HG03575 (cell line): ENCODE data around the gene COASY.
"Not testable (repeated sequence)": the region's sequence is repeated elsewhere in the genome, so short reads cannot be mapped to it uniquely, and the experiment has no call there.

Experiments
- ATAC-seq: cut with Tn5 transposase; IDR thresholded peaks from one replicate; pipeline ENCODE4 v1.9.1; 2021; ENCODE audit not compliant: unreplicated experiment, insufficient number of reproducible peaks, low FRiP score; ENCODE audit errors: extremely low read depth

COASY gene

GRCh38 chr17:42529061-42529460, 32.9 kb upstream of the COASY start:
- no peak for ATAC-seq

GRCh38 chr17:42530952-42531454, 30.9 kb upstream of the COASY start:
- no peak for ATAC-seq

DNA sequence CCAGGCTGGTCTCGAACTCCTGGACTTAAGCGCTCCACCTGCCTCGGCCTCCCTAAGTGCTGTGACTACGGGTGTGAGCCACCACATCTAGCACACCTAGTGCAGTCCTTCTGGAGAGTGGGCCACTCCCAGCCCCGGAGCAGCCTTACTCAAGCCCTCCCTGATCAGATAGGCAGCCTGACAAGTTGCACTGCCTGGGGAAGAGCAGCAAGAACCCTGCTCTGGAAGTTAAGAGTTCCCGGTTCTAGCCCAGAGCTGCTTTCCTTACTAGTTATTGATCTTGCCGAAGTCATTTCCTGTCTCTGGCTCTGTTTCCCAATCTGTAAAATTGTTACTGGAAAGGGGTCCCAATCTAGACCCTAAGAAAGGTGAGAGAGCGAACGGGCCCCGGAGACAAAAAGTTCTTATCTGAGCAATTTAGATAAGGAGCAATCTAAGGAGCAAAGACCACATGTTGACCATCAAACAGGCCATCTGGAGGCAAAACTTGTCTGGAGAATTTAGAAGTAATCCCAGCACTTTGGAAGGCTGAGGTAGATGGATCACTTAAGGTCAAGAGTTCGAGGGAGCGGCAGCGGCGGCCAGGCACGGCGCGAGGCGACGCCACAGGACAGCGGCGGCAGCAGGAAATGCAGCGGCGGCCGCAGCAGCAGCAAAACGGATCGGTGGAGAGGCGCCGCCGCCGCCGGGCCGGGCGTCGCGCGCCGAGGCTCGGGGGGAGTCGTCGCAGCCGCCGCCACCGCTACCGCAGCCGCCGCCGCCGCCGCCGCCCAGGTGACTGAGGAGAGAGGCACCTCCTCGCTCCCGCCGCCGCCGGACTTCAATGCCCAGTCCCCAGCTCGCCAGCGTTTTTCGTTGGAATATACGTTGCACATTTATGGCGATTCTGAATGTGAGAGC, 30.2 kb upstream of the COASY start:
- no peak for ATAC-seq

- no peak for ATAC-seq
These were observed 26.5 kb upstream of the COASY start for GRCh38 chr17:42535155-42536047.

- no peak for ATAC-seq
These were observed 25.9 kb upstream of the COASY start, which contains the start of gene NAGLU for GRCh38 chr17:42536048-42536371. TSS of gene NAGLU (plus strand) at chr17:42536241. CDS start at chr17:42536273, 32 bp downstream.

- no peak for ATAC-seq
These were observed 25.4 kb upstream of the COASY start for GRCh38 chr17:42536372-42537155.

- no peak for ATAC-seq
These were observed 24.7 kb upstream of the COASY start for GRCh38 chr17:42537156-42537805.

DNA sequence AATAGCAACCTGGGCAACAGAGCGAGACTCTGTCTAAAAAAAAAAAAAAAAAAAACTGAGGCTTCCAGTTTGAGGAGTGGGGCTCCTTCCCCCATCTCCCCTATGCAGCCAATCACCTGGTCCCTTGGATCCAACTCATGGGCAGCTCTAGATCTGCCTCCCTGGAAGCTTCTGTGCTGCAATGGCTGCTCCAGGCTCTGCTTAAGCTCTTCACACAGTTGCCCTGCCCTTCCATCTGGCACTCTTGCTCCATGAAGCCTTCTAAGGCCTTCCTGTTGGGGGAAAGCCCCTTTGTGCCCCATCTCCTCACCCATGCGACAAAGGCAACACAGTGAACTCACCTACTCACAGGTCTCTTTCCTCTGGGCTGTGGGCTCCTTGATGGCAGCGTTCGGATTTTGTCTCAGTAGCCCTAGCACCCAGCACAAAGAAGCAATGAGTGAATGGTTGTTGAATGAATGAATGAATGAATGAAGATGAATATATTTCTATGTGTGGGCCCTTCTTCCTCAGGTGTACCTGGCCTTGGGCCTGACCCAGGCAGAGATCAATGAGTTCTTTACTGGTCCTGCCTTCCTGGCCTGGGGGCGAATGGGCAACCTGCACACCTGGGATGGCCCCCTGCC, 24.0 kb upstream of the COASY start:
- ATAC-seq: no peak

GRCh38 chr17:42538482-42538881, 23.5 kb upstream of the COASY start:
- ATAC-seq: no peak

DNA sequence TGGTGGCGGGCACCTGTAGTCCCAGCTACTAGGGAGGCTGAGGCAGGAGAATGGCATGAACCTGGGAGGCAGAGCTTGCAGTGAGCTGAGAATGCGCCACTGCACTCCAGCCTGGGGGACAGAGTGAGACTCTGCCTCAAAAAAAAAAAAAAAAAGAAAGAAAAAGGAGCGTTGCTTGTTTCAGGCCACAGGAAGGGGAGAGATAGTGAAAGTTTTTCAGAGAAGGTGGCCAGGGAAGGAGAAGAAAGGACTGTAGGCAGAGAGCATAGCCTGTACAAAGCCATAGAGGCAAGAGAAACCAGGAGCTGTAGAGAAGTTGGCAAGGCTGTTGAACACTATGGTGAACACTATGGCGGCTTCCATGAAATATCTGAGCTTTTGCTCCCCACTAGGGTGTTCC, 21.4 kb upstream of the COASY start:
- ATAC-seq: not testable (repeated sequence)

- no peak for ATAC-seq
These were observed 20.7 kb upstream of the COASY start for GRCh38 chr17:42541041-42541833.

- ATAC-seq: no peak
These were observed 18.5 kb upstream of the COASY start for GRCh38 chr17:42543190-42544079.

DNA sequence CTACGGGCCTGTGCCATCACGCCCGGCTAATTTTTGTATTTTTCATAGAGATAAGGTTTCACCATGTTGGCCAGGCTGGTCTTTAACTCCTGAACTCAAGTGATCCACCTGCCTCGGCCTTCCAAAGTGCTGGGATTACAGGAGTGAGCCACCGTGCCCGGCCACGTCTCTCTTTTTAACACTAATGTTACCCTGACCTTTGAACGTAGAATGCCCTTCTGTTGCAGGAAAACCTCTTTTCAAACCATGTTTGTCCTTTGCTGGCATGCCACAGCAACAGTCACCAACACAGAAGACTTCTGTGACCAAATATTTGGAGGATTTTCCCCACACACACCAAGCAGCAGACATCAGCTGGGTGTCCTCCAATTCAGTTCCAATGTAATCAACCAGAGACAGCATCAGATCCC, 17.1 kb upstream of the COASY start:
- ATAC-seq: no peak

GRCh38 chr17:42545755-42546505, 16.0 kb upstream of the COASY start:
- not testable (repeated sequence) for ATAC-seq

DNA sequence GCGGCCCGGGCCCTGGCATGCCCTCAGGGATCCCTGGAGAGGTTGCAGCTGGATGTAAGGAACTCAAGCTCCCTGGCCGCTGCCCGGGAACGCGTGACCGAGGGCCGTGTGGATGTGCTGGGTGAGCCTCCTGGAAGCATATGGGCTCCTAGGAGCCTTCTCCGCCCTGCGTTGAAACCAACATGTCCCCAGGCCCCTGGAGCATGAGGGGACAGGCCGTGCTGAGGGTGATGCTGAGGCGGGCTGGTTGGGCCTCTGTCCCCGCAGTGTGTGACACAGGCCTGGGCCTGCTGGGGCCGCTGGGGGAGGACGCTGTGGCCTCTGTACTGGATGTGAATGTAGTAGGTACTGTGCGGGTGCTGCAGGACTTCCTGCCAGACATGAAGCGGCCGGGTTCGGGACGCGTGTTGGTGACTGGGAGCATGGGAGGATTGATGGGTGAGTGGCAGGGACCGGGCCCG, 14.9 kb upstream of the COASY start:
- ATAC-seq: no peak

GRCh38 chr17:42547698-42548069, 14.3 kb upstream of the COASY start:
- no peak for ATAC-seq
